Glutamatergic neuron (in vitro differentiated cells): ENCODE data around the gene TXNDC8. TPM values are rescaled to one million over a fixed set of nuclear protein-coding genes. Genes with fewer than 3 reads are reported as not detected.

Source experiments
- DNase-seq: peaks from one replicate; pipeline ENCODE4 v3.0.0; 2022
- H3K27ac Mint-ChIP-seq: one replicate; pipeline ENCODE4 v1.8.0; 2020; ENCODE audit warnings: mild to moderate bottlenecking, mixed read lengths, inconsistent platforms; ENCODE audit not compliant: unreplicated experiment
- H3K27me3 Mint-ChIP-seq: one replicate; pipeline ENCODE4 v1.8.0; 2020; ENCODE audit warnings: mild to moderate bottlenecking, moderate library complexity, mixed read lengths, inconsistent platforms; ENCODE audit not compliant: unreplicated experiment
- H3K36me3 Mint-ChIP-seq: one replicate; pipeline ENCODE4 v1.8.0; 2020; ENCODE audit warnings: mild to moderate bottlenecking, mixed read lengths, inconsistent platforms; ENCODE audit not compliant: unreplicated experiment
- H3K4me1 Mint-ChIP-seq: one replicate; pipeline ENCODE4 v1.8.0; 2020; ENCODE audit warnings: mild to moderate bottlenecking, low read depth, mixed read lengths, inconsistent platforms; ENCODE audit not compliant: unreplicated experiment
- H3K4me3 Mint-ChIP-seq: one replicate; pipeline ENCODE4 v1.8.0; 2020; ENCODE audit warnings: mild to moderate bottlenecking, mixed read lengths, inconsistent platforms; ENCODE audit not compliant: unreplicated experiment
- H3K9me3 Mint-ChIP-seq: one replicate; pipeline ENCODE4 v1.8.0; 2020; ENCODE audit warnings: mild to moderate bottlenecking, moderate library complexity, mixed read lengths, inconsistent platforms; ENCODE audit not compliant: unreplicated experiment
- total RNA-seq: library from RNA; stranded (reverse); fragmentation: NEBNext Ultra II Directional; extraction: Animal tissue kit (Norgen Biotek cat#: 25700); gene quantifications from one replicate; pipeline ENCODE4 v1.2.1, GENCODE V29; 2021; ENCODE audit not compliant: unreplicated experiment
- TF ChIP-seq, protein P1 (sequence below): fragments of 200-600 bp; sonication (generic); IDR thresholded peaks from one replicate; pipeline ENCODE4 v1.5.0; 2021; ENCODE audit not compliant: partially characterized antibody, unreplicated experiment

TXNDC8 gene
- total RNA-seq, 1 donor from 2014 or later, result not detected

GRCh38 chr9:110338143-110338542, 480 bp upstream of the TXNDC8 start:
- Mint-ChIP-seq H3K9me3 (no peaks in the 10 kb centered on the region), H3K27ac (no peak overlapping the region), H3K27me3 (no peaks in the 10 kb centered on the region), H3K4me1 (no peaks in the 10 kb centered on the region), H3K36me3 (no peaks in the 10 kb centered on the region), H3K4me3 (no peak overlapping the region)
- TF ChIP-seq, protein P1, sequence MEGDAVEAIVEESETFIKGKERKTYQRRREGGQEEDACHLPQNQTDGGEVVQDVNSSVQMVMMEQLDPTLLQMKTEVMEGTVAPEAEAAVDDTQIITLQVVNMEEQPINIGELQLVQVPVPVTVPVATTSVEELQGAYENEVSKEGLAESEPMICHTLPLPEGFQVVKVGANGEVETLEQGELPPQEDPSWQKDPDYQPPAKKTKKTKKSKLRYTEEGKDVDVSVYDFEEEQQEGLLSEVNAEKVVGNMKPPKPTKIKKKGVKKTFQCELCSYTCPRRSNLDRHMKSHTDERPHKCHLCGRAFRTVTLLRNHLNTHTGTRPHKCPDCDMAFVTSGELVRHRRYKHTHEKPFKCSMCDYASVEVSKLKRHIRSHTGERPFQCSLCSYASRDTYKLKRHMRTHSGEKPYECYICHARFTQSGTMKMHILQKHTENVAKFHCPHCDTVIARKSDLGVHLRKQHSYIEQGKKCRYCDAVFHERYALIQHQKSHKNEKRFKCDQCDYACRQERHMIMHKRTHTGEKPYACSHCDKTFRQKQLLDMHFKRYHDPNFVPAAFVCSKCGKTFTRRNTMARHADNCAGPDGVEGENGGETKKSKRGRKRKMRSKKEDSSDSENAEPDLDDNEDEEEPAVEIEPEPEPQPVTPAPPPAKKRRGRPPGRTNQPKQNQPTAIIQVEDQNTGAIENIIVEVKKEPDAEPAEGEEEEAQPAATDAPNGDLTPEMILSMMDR, result no peak
- no peak for DNase-seq

DNA sequence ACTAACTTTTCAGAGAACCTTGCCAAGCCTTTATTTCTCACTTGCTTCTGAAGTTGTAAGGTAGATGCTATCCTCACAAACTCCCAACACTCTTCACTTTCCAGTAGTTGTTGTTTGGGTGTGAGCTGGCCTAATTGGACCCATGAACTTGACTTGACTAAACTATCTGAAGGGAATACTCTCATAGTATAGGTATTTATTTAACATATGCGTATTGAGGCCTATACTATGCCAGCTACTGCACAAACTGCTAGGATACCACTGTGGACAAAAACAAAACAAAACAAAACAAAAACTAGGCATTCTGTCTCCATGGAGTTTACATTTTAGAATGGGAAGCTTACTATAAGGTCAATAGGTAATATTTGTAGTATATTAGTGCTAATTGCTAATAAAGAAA, 1.3 kb downstream of the TXNDC8 start:
- Mint-ChIP-seq H3K27ac (no peak overlapping the region), H3K27me3 (no peaks in the 10 kb centered on the region), H3K36me3 (no peaks in the 10 kb centered on the region), H3K4me3 (no peak overlapping the region), H3K9me3 (no peaks in the 10 kb centered on the region), H3K4me1 (no peaks in the 10 kb centered on the region)
- DNase-seq, result no peak
- TF ChIP-seq, protein P1, result no peak

DNA sequence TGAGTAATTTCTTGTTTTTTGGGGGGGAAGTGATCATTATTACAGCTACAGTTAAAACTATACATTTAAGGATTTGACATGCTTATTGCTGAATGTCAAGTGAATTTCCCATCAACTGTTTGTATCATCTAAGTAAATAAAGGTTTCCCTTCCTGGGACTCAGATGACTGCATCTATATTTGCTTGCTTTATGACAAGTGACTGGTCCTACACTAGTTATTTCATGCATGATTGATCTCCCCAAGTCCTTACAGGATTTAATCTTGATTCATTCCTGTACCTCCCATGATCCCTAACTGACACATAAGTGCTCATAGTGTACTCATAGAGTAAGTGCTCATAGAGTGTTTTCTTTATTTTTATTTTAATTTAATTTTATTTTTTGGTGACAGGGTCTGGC, 2.8 kb downstream of the TXNDC8 start:
- TF ChIP-seq, protein P1, result no peak
- no peak overlapping the region for H3K27ac Mint-ChIP-seq
- H3K9me3 Mint-ChIP-seq, result no peaks in the 10 kb centered on the region
- DNase-seq, result no peak
- H3K4me1 Mint-ChIP-seq, result no peaks in the 10 kb centered on the region
- H3K36me3 Mint-ChIP-seq, result no peaks in the 10 kb centered on the region
- H3K4me3 Mint-ChIP-seq, result no peak overlapping the region
- H3K27me3 Mint-ChIP-seq, result no peaks in the 10 kb centered on the region

- Mint-ChIP-seq H3K4me1 (no peaks in the 10 kb centered on the region), H3K9me3 (peaks cover 2% of the 10 kb centered on the region), H3K36me3 (no peaks in the 10 kb centered on the region), H3K27ac (no peak overlapping the region), H3K4me3 (no peak overlapping the region), H3K27me3 (no peaks in the 10 kb centered on the region)
- TF ChIP-seq, protein P1, result no peak
- DNase-seq, result no peak
Observed at GRCh38 chr9:110334183-110334582, 3.5 kb downstream of the TXNDC8 start.

GRCh38 chr9:110332766-110333165, 4.9 kb downstream of the TXNDC8 start:
- H3K4me3 Mint-ChIP-seq, result no peak overlapping the region
- no peak for DNase-seq
- no peaks in the 10 kb centered on the region for H3K36me3 Mint-ChIP-seq
- TF ChIP-seq, protein P1, result no peak
- H3K27ac Mint-ChIP-seq, result no peak overlapping the region
- no peaks in the 10 kb centered on the region for H3K4me1 Mint-ChIP-seq
- H3K9me3 Mint-ChIP-seq, result peaks cover 2% of the 10 kb centered on the region
- H3K27me3 Mint-ChIP-seq, result no peaks in the 10 kb centered on the region
